OCI-LY3 (cell line): ENCODE measurements around the gene CDH18.

Source experiments
- H2AFZ ChIP-seq: fragments of 200-600, 300-600 bp; shearing (Covaris generic); 2 replicates; pipeline ENCODE4 v1.6.0; 2014; ENCODE audit warnings: antibody characterized with exemption, low read depth, low read length
- H3K27ac ChIP-seq: fragments of 200-600, 300-600 bp; sonication (generic); 2 replicates; pipeline ENCODE4 v1.5.1; 2014; ENCODE audit warnings: mild to moderate bottlenecking, low read length, moderate library complexity, mixed read lengths
- H3K27me3 ChIP-seq: fragments of 200-600, 300-600 bp; sonication (generic); 2 replicates; pipeline ENCODE4 v1.6.1; 2014; ENCODE audit warnings: low read depth, low read length, mixed read lengths
- H3K36me3 ChIP-seq: fragments of 200-600, 300-600 bp; sonication (generic); replicated peaks from 2 replicates; pipeline ENCODE3; 2014; ENCODE audit warnings: low read depth, low read length, mixed read lengths
- H3K4me1 ChIP-seq: fragments of 300-600, 200-600 bp; sonication (generic); 2 replicates; pipeline ENCODE4 v1.6.1; 2014; ENCODE audit warnings: low read length, mixed read lengths
- H3K4me2 ChIP-seq: fragments of 200-600, 300-600 bp; sonication (generic); 2 replicates; pipeline ENCODE4 v1.6.1; 2014; ENCODE audit warnings: low read length, mixed read lengths
- H3K4me3 ChIP-seq: fragments of 300-600, 200-600 bp; sonication (generic); 2 replicates; pipeline ENCODE4 v1.5.1; 2014; ENCODE audit warnings: antibody characterized with exemption, mild to moderate bottlenecking, low read length, moderate library complexity
- H3K79me2 ChIP-seq: fragments of 300-600, 200-600 bp; shearing (Covaris generic); 2 replicates; pipeline ENCODE4 v1.6.1; 2014; ENCODE audit warnings: mild to moderate bottlenecking, low read length, mixed read lengths
- H3K9ac ChIP-seq: fragments of 300-600, 200-600 bp; shearing (Covaris generic); 2 replicates; pipeline ENCODE4 v1.6.0; 2014; ENCODE audit warnings: mild to moderate bottlenecking, low read length, moderate library complexity
- H3K9me3 ChIP-seq: fragments of 200-600, 300-600 bp; shearing (Covaris generic); 2 replicates; pipeline ENCODE4 v1.6.1; 2014; ENCODE audit warnings: low read length, mixed read lengths; ENCODE audit not compliant: insufficient read depth
- H4K20me1 ChIP-seq: fragments of 200-600, 300-600 bp; sonication (generic); 2 replicates; pipeline ENCODE4 v1.6.1; 2016; ENCODE audit warnings: low read length, mixed read lengths; ENCODE audit not compliant: insufficient read depth
- CTCF ChIP-seq: fragments of 200-600, 300-600 bp; sonication (generic); IDR thresholded peaks from 2 replicates; pipeline ENCODE4 v1.5.1; 2014; ENCODE audit warnings: antibody characterized with exemption, low read length, low read depth
- EZH2phosphoT487 ChIP-seq: fragments of 200-600 bp; shearing (Covaris generic); IDR thresholded peaks from 2 replicates; pipeline ENCODE4 v1.6.1; 2018; ENCODE audit warnings: antibody characterized with exemption, mixed run types, low read depth

CDH18 gene

GRCh38 chr5:19605846-19606407 is 382.1 kb downstream of the CDH18 start:
- Histone ChIP-seq H3K27me3 (no peaks in the 10 kb centered on the region), H3K79me2 (no peaks in the 10 kb centered on the region), H3K36me3 (no peaks in the 10 kb centered on the region), H4K20me1 (no peaks in the 10 kb centered on the region), H3K27ac (no peak overlapping the region), H3K9ac (no peak overlapping the region), H2AFZ (no peak overlapping the region), H3K9me3 (no peaks in the 10 kb centered on the region), H3K4me3 (no peak overlapping the region), H3K4me1 (no peaks in the 10 kb centered on the region), H3K4me2 (no peak overlapping the region)
- no peak for TF ChIP-seq CTCF
- TF ChIP-seq EZH2phosphoT487 = no peak

- Histone ChIP-seq H3K27ac (no peak overlapping the region), H3K9ac (no peak overlapping the region), H3K27me3 (no peaks in the 10 kb centered on the region), H3K4me3 (no peak overlapping the region), H4K20me1 (no peaks in the 10 kb centered on the region), H3K9me3 (no peaks in the 10 kb centered on the region), H3K79me2 (no peaks in the 10 kb centered on the region), H3K36me3 (no peaks in the 10 kb centered on the region), H3K4me2 (no peak overlapping the region), H3K4me1 (no peaks in the 10 kb centered on the region), H2AFZ (no peak overlapping the region)
- TF ChIP-seq EZH2phosphoT487 (no peak), CTCF (no peak)
Observed at GRCh38 chr5:19584131-19584530, 403.9 kb downstream of the CDH18 start.

GRCh38 chr5:19577882-19578281 is 410.1 kb downstream of the CDH18 start:
- Histone ChIP-seq H3K36me3 (no peaks in the 10 kb centered on the region), H3K9ac (no peak overlapping the region), H2AFZ (no peak overlapping the region), H3K4me2 (no peak overlapping the region), H3K9me3 (no peaks in the 10 kb centered on the region), H3K27me3 (no peaks in the 10 kb centered on the region), H3K4me1 (no peaks in the 10 kb centered on the region), H4K20me1 (no peaks in the 10 kb centered on the region), H3K4me3 (no peak overlapping the region), H3K27ac (no peak overlapping the region), H3K79me2 (no peaks in the 10 kb centered on the region)
- TF ChIP-seq EZH2phosphoT487 (no peak), CTCF (no peak)

- Histone ChIP-seq H3K4me3 (no peak overlapping the region), H3K9me3 (no peaks in the 10 kb centered on the region), H3K4me1 (no peaks in the 10 kb centered on the region), H3K27ac (no peak overlapping the region), H2AFZ (no peak overlapping the region), H3K27me3 (no peaks in the 10 kb centered on the region), H3K36me3 (no peaks in the 10 kb centered on the region), H3K4me2 (no peak overlapping the region), H4K20me1 (no peaks in the 10 kb centered on the region), H3K79me2 (no peaks in the 10 kb centered on the region), H3K9ac (no peak overlapping the region)
- TF ChIP-seq EZH2phosphoT487 (no peak), CTCF (no peak)
Observed at GRCh38 chr5:19568004-19568403, 420.0 kb downstream of the CDH18 start.
